Endothelial cell (in vitro differentiated cells): ENCODE measurements around the gene ZNF35. TPM values are rescaled to one million over a fixed set of nuclear protein-coding genes. Genes with fewer than 3 reads are reported as not detected.

ENCODE experiments used
- DNase-seq: peaks from one replicate; pipeline ENCODE4 v3.0.0; 2021; ENCODE audit warnings: low spot score
- H3K27ac Mint-ChIP-seq: one replicate; pipeline ENCODE4 v1.8.0; 2021; ENCODE audit warnings: mixed read lengths, inconsistent platforms; ENCODE audit not compliant: unreplicated experiment
- H3K27me3 Mint-ChIP-seq: one replicate; pipeline ENCODE4 v1.8.0; 2021; ENCODE audit warnings: mild to moderate bottlenecking, moderate library complexity, mixed read lengths, inconsistent platforms; ENCODE audit not compliant: unreplicated experiment
- H3K36me3 Mint-ChIP-seq: one replicate; pipeline ENCODE4 v1.8.0; 2021; ENCODE audit warnings: mild to moderate bottlenecking, low read depth, mixed read lengths, inconsistent platforms; ENCODE audit not compliant: unreplicated experiment
- H3K4me1 Mint-ChIP-seq: one replicate; pipeline ENCODE4 v1.8.0; 2021; ENCODE audit warnings: mild to moderate bottlenecking, mixed read lengths, inconsistent platforms; ENCODE audit not compliant: unreplicated experiment
- H3K4me3 Mint-ChIP-seq: one replicate; pipeline ENCODE4 v1.8.0; 2021; ENCODE audit warnings: mild to moderate bottlenecking, mixed read lengths, inconsistent platforms; ENCODE audit not compliant: unreplicated experiment
- H3K9me3 Mint-ChIP-seq: one replicate; pipeline ENCODE4 v1.8.0; 2021; ENCODE audit warnings: mixed read lengths, inconsistent platforms; ENCODE audit not compliant: unreplicated experiment
- total RNA-seq: library from RNA; stranded (reverse); fragmentation: NEBNext Ultra II Directional; extraction: Animal tissue kit (Norgen Biotek cat#: 25700); gene quantifications from one replicate; pipeline ENCODE4 v1.2.1, GENCODE V29; 2021; ENCODE audit not compliant: unreplicated experiment
- TF ChIP-seq, protein P1 (sequence below): fragments of 200-600 bp; sonication (generic); IDR thresholded peaks from one replicate; pipeline ENCODE4 v1.5.0; 2021; ENCODE audit warnings: antibody characterized with exemption; ENCODE audit not compliant: unreplicated experiment

The ZNF35 gene
- total RNA-seq, 1 donor from 2014 or later, result 29.1 TPM

DNA sequence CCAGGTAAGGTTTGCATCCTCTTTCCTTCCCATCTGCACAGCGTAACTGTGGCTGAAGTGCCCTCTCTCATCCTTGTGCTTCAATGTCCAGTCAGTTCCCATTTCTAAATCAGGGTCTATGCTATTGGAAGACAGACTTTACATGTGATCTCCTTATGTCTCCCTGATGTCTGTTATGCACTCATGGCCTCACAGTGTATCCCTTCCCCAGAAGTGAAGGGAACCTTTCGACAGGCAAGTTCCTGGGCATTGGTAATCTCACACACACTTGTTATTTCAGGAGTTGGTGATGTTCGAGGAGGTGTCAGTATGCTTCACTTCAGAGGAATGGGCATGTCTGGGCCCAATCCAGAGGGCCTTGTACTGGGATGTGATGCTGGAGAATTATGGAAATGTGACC is 16.3 kb upstream of the ZNF35 start:
- H3K4me1 Mint-ChIP-seq, result peaks cover 39% of the 10 kb centered on the region
- DNase-seq, result no peak
- peaks cover 53% of the 10 kb centered on the region for H3K36me3 Mint-ChIP-seq
- H3K4me3 Mint-ChIP-seq, result peak overlapping the region; percentile 28
- H3K27me3 Mint-ChIP-seq, result peaks cover 3% of the 10 kb centered on the region
- TF ChIP-seq, protein P1, sequence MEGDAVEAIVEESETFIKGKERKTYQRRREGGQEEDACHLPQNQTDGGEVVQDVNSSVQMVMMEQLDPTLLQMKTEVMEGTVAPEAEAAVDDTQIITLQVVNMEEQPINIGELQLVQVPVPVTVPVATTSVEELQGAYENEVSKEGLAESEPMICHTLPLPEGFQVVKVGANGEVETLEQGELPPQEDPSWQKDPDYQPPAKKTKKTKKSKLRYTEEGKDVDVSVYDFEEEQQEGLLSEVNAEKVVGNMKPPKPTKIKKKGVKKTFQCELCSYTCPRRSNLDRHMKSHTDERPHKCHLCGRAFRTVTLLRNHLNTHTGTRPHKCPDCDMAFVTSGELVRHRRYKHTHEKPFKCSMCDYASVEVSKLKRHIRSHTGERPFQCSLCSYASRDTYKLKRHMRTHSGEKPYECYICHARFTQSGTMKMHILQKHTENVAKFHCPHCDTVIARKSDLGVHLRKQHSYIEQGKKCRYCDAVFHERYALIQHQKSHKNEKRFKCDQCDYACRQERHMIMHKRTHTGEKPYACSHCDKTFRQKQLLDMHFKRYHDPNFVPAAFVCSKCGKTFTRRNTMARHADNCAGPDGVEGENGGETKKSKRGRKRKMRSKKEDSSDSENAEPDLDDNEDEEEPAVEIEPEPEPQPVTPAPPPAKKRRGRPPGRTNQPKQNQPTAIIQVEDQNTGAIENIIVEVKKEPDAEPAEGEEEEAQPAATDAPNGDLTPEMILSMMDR, result no peak
- H3K9me3 Mint-ChIP-seq, result no peaks in the 10 kb centered on the region
- H3K27ac Mint-ChIP-seq, result peak overlapping the region; percentile 49

DNA sequence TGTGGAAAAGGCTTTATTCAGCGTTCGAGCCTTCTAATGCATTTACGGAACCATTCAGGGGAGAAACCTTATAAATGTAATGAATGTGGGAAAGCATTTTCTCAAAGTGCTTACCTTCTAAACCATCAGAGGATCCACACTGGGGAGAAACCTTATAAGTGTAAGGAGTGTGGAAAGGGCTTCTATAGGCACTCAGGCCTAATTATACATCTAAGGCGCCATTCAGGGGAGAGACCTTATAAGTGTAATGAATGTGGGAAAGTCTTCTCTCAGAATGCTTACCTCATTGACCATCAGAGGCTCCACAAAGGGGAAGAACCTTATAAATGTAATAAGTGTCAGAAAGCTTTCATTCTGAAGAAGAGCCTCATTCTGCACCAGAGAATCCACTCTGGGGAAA is 6.2 kb upstream of the ZNF35 start:
- Mint-ChIP-seq H3K4me3 (peak overlapping the region; percentile 70), H3K36me3 (peaks cover 56% of the 10 kb centered on the region), H3K27ac (no peak overlapping the region), H3K27me3 (no peaks in the 10 kb centered on the region), H3K9me3 (no peaks in the 10 kb centered on the region), H3K4me1 (no peaks in the 10 kb centered on the region)
- no peak for DNase-seq
- TF ChIP-seq, protein P1, result no peak

DNA sequence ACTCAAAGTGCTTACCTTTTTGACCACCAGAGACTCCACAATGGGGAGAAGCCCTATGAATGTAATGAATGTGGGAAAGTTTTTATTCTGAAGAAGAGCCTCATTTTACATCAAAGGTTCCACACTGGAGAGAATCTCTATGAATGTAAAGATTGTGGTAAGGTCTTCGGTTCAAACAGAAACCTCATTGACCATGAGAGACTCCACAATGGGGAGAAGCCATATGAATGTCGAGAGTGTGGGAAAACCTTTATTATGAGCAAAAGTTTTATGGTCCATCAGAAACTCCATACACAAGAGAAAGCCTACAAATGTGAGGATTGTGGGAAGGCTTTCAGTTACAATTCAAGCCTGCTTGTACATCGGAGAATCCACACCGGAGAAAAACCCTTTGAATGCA is 5.5 kb upstream of the ZNF35 start:
- H3K9me3 Mint-ChIP-seq, result no peaks in the 10 kb centered on the region
- peaks cover 54% of the 10 kb centered on the region for H3K36me3 Mint-ChIP-seq
- no peak overlapping the region for H3K27ac Mint-ChIP-seq

DNA sequence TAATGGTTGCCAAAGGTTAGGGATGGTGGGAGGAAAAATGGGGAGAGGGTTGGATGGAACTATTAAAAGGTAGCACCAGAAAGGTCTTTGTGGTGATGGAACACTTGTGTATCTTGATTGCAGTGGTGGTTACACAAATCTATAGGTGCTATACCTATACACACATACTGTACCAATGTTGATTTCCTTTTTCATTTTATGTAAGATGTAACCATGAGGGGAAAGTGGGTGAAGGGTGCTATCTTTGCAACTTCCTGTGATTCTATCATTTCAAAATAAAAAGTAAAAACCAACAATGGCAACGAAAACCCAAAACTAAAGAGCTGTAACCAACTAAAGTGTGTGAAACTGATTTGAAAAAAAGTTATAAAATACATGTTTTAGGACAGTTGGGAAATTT is 761 bp upstream of the ZNF35 start:
- peak overlapping the region; percentile 96 for H3K27ac Mint-ChIP-seq
- peaks cover 28% of the 10 kb centered on the region for H3K36me3 Mint-ChIP-seq
- no peaks in the 10 kb centered on the region for H3K9me3 Mint-ChIP-seq
- H3K4me3 Mint-ChIP-seq, result peak overlapping the region; percentile 96
- TF ChIP-seq, protein P1, result no peak
- H3K4me1 Mint-ChIP-seq, result peaks cover 10% of the 10 kb centered on the region
- H3K27me3 Mint-ChIP-seq, result no peaks in the 10 kb centered on the region
- DNase-seq, result no peak

More for the DNA sequence above, 5.5 kb upstream of the ZNF35 start:
- TF ChIP-seq, protein P1, result no peak
- no peaks in the 10 kb centered on the region for H3K27me3 Mint-ChIP-seq
- DNase-seq, result no peak
- H3K4me1 Mint-ChIP-seq, result peaks cover 6% of the 10 kb centered on the region
- peak overlapping the region; percentile 77 for H3K4me3 Mint-ChIP-seq

DNA sequence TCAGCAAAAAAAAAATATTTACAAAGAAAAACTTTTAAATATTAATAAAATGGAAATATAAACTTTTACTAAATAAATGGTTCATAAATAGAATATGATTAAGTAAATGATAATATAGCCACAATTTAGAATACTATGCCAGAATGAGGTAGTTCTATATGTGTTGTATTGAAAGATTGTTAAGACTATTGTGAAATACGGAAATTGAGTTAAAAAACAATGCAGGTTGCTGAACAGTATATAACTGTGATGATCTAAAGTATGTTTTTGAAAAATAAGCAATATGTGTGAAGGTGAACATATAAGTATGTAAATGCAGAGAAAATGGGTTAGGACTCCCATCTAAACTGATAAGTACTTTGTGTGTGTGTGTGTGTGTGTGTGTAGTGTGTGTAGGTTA is 1.2 kb downstream of the ZNF35 start:
- Mint-ChIP-seq H3K27me3 (peaks cover 2% of the 10 kb centered on the region), H3K4me1 (peaks cover 10% of the 10 kb centered on the region), H3K9me3 (no peaks in the 10 kb centered on the region), H3K27ac (peak overlapping the region; percentile 13), H3K36me3 (peaks cover 29% of the 10 kb centered on the region), H3K4me3 (peak overlapping the region; percentile 96)
- no peak for DNase-seq
- TF ChIP-seq, protein P1, result no peak
